Prostate gland (tissue), 2 donors: ENCODE results near the gene B4GALT1. TPM values are rescaled to one million over a fixed set of nuclear protein-coding genes. Genes with fewer than 3 reads are reported as not detected.

Source experiments
- DNase-seq: peaks from one replicate; pipeline ENCODE4 v3.0.0-alpha.2; 2019; ENCODE audit warnings: low spot score
- H3K27ac ChIP-seq, 2 donors: fragments of 200-600 bp; sonication (generic); 2 replicates each; pipeline ENCODE4 v1.5.1; 2017 to 2019
- H3K27me3 ChIP-seq: fragments of 200-600 bp; sonication (generic); replicated peaks from 2 replicates; pipeline ENCODE4 v1.5.1; 2019; ENCODE audit not compliant: insufficient read depth
- H3K36me3 ChIP-seq, 2 donors: fragments of 200-600 bp; sonication (generic); 1 replicate in 1 of 2; 2 replicates in 1 of 2; pipeline versions ENCODE4 v1.5.1 to v1.8.1; 2017 to 2019
- H3K4me1 ChIP-seq: fragments of 200-600 bp; sonication (generic); replicated peaks from 2 replicates; pipeline ENCODE4 v1.5.1; 2019
- H3K4me3 ChIP-seq, 2 donors: fragments of 200-600 bp; sonication (generic); 2 replicates each; pipeline ENCODE4 v1.5.1; 2017 to 2019
- H3K9me3 ChIP-seq: fragments of 200-600 bp; sonication (generic); 2 replicates; pipeline ENCODE4 v1.5.1; 2017
- CTCF ChIP-seq, 4 experiments: fragments of 200-600 bp in 2 of 4; fragments of 450-650 bp in 2 of 4; sonication (generic) in 2 of 4; IDR thresholded peaks; 1 replicate in 3 of 4; 2 replicates in 1 of 4; pipeline ENCODE4 v1.5.1; 2016 to 2019; ENCODE audit warnings: antibody characterized with exemption in 4 of 4, mild to moderate bottlenecking in 2 of 4, moderate library complexity in 2 of 4
- POLR2A ChIP-seq: fragments of 450-650 bp; IDR thresholded peaks from one replicate; pipeline ENCODE4 v1.6.1; 2016; ENCODE audit warnings: antibody characterized with exemption, mild to moderate bottlenecking
- POLR2AphosphoS5 ChIP-seq: sonication (generic); formaldehyde crosslinking; IDR thresholded peaks from one replicate; pipeline ENCODE4 v1.6.1; 2017; ENCODE audit warnings: antibody characterized with exemption
- WGBS: methylation state at CpG from one replicate; pipeline ENCODE4 v1.1.5; 2018; 5-methylcytosine and 5-hydroxymethylcytosine counted together
- intact Hi-C: fragments of 100-400 bp; cut with DNase I; formaldehyde crosslinking; loops from one replicate; pipeline ENCODE4 v1.14.2; 2022
- total RNA-seq, 2 donors: library from RNA; depleted of rRNA; stranded (reverse); fragments of >200 nt; gene quantifications; one replicate each; pipeline ENCODE4 v1.1.0, GENCODE V29; 2016

The B4GALT1 gene
- total RNA-seq, 2 donors from 2014 or later: 153 to 185 TPM

- Histone ChIP-seq H3K4me3 (no peak overlapping the region), H3K36me3 (no peaks in the 10 kb centered on the region), H3K27ac (peak overlapping the region; percentile 14 to 55), H3K9me3 (no peaks in the 10 kb centered on the region), H3K27me3 (no peaks in the 10 kb centered on the region), H3K4me1 (no peaks in the 10 kb centered on the region)
- 72% methylated on average over 1 of the region's 1 CpG for WGBS
- no peak for DNase-seq
- TF ChIP-seq CTCF (IDR thresholded peaks at IDR 0.05) (no peak), POLR2AphosphoS5 (no peak), POLR2A (no peak)
- intact Hi-C loops: no loop called here
These were observed 29.6 kb upstream of the B4GALT1 start for GRCh38 chr9:33196736-33197135.

DNA sequence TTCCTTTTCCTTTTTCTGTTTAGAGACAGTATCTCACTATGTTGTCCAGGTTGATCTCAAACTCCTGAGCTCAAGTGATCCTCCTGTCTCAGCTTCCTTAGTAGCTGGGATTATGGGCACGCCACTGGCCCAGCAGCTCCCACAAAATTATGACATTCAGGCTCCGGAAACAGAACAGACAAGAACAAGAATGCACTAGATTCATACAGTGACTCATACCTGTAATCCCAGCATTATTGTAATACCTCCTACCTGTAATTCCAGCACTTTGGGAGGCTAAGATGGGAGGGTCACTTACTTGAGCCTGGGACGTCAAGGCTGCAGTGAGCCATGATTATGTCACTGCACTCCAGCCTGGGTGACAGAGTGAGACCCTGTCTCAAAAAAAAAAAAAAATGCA, 26.7 kb upstream of the B4GALT1 start:
- Histone ChIP-seq H3K4me3 (no peak overlapping the region), H3K27me3 (no peaks in the 10 kb centered on the region), H3K36me3 (no peaks in the 10 kb centered on the region), H3K4me1 (no peaks in the 10 kb centered on the region), H3K27ac (no peak overlapping the region), H3K9me3 (no peaks in the 10 kb centered on the region)
- no peak for DNase-seq
- intact Hi-C loops: no loop called here
- TF ChIP-seq CTCF (IDR thresholded peaks at IDR 0.05): no peak
- 95% methylated on average over 3 of the region's 3 CpGs for WGBS

- DNase-seq: no peak
- Histone ChIP-seq H3K27ac (no peak overlapping the region), H3K27me3 (no peaks in the 10 kb centered on the region), H3K36me3 (no peaks in the 10 kb centered on the region), H3K9me3 (no peaks in the 10 kb centered on the region), H3K4me1 (no peaks in the 10 kb centered on the region), H3K4me3 (no peak overlapping the region)
- intact Hi-C loops: no loop called here
- TF ChIP-seq POLR2A (no peak), POLR2AphosphoS5 (no peak), CTCF (IDR thresholded peaks at IDR 0.05) (no peak)
- WGBS: 66% methylated on average over 3 of the region's 3 CpGs
These were observed 25.5 kb upstream of the B4GALT1 start for GRCh38 chr9:33192493-33193255.

DNA sequence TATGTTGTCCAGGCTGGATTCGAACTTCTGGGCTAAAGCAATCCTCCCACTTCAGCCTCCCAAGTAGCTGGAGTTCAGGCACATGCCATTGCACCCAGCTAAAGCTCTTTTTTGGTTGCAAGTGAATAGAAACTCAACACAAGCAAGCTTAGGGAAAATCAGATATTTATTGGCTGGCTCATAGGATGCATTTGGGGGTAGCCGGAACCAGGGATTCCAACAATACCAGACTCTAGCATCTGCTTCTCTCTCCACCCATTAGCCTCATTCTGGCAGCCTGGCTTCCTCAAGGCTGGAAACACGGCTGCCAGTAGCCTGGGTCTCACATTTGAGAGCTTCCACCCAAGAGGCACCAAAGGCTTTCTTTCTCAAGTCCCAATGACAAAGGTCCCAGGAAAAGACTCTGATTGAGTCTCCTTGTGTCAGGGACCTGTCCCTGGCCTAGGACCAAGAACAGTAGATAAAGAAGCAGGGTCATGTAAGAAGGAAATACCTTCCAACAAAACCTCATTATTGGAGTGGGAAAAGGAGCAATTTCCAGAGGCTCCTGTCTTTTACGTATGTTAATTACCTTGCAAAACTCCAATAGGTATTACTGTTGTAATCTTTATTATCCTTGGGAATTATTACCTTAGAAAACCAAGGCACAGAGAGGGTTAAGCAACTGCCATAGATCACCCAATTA, 23.0 kb upstream of the B4GALT1 start:
- no peak for DNase-seq
- Histone ChIP-seq H3K27me3 (no peaks in the 10 kb centered on the region), H3K4me1 (no peaks in the 10 kb centered on the region), H3K9me3 (no peaks in the 10 kb centered on the region), H3K36me3 (no peaks in the 10 kb centered on the region), H3K4me3 (no peak overlapping the region), H3K27ac (no peak overlapping the region)
- TF ChIP-seq POLR2AphosphoS5: no peak
- intact Hi-C loops: no loop called here
- WGBS: 84% methylated on average over 4 of the region's 4 CpGs

- TF ChIP-seq POLR2A: no peak
- no peak for TF ChIP-seq CTCF (IDR thresholded peaks at IDR 0.05)
- TF ChIP-seq POLR2AphosphoS5: no peak
- Histone ChIP-seq H3K36me3 (no peaks in the 10 kb centered on the region), H3K4me1 (no peaks in the 10 kb centered on the region), H3K27ac (peak overlapping the region in 1 of 2 donors; percentile 21), H3K27me3 (no peaks in the 10 kb centered on the region), H3K4me3 (no peak overlapping the region), H3K9me3 (no peaks in the 10 kb centered on the region)
- DNase-seq: no peak
- intact Hi-C loops: no loop called here
- WGBS: 19% methylated on average over 6 of the region's 6 CpGs
These were observed 22.2 kb upstream of the B4GALT1 start for GRCh38 chr9:33189331-33189791.
